Activated CD4-positive, alpha-beta memory T cell treated with anti-CD3 and anti-CD28 coated beads for 36 hours (primary cell): Measurements from ENCODE around the gene PRR22. TPM values are rescaled to one million over a fixed set of nuclear protein-coding genes. Genes with fewer than 3 reads are reported as not detected.

Experiments used
- CTCF ChIA-PET: fragments of 350-600 bp; sonication (Branson Sonifier 250); formaldehyde crosslinking; loops from one replicate; lab custom pipeline; 2021; ENCODE audit warnings: antibody characterized with exemption, inconsistent platforms; lab: Charles Lee
- POLR2A ChIA-PET: fragments of 350-600 bp; sonication (Branson Sonifier 250); formaldehyde crosslinking; loops from one replicate; lab custom pipeline; 2021; ENCODE audit warnings: antibody characterized with exemption; lab: Charles Lee
- DNase-seq: peaks from one replicate; pipeline ENCODE4 v3.0.0-alpha.2; 2020
- H3K27ac Mint-ChIP-seq: one replicate; pipeline ENCODE4 v1.8.0; 2021; ENCODE audit warnings: mixed read lengths
- H3K27me3 Mint-ChIP-seq: one replicate; pipeline ENCODE4 v1.8.0; 2021; ENCODE audit warnings: mixed read lengths
- H3K36me3 Mint-ChIP-seq: one replicate; pipeline ENCODE4 v1.8.0; 2021; ENCODE audit warnings: mixed read lengths
- H3K4me1 Mint-ChIP-seq: one replicate; pipeline ENCODE4 v1.8.0; 2021; ENCODE audit warnings: low read depth, mixed read lengths
- H3K4me3 Mint-ChIP-seq: one replicate; pipeline ENCODE4 v1.8.0; 2021; ENCODE audit warnings: mild to moderate bottlenecking, mixed read lengths
- H3K9me3 Mint-ChIP-seq: one replicate; pipeline ENCODE4 v1.8.0; 2021; ENCODE audit warnings: mixed read lengths
- intact Hi-C: fragments of 100-400 bp; cut with micrococcal nuclease; formaldehyde crosslinking; loops from one replicate; pipeline ENCODE4 v1.15.1; 2023
- total RNA-seq, 2 experiments: library from RNA; stranded (reverse); gene quantifications; one replicate each; pipeline ENCODE4 v1.2.3, GENCODE V29; 2021

The PRR22 gene
- total RNA-seq, 2 experiments from 2014 or later: 2.2 to 2.6 TPM

DNA sequence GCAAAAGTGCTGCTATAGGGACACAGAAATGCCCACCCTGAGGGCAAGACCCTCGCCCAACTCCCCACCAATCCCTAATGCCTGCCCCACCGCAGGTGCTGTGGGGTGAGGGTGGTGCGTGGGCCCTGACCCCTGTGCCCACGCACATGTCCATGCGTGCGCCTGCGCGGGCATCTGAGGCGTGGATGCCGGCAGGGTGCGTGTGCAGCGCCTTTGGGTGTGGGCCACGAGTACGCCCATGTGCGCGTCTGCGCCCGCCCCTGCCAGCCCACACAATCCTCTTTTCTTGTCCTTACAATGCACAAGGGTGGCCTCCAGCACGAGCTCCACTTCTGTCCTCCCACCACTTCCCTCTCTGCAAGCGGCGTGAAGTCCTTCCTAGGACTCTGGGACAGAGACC, 40.6 kb upstream of the PRR22 start:
- Mint-ChIP-seq H3K4me3 (no peak overlapping the region), H3K27me3 (no peaks in the 10 kb centered on the region), H3K9me3 (no peaks in the 10 kb centered on the region), H3K4me1 (peaks cover 4% of the 10 kb centered on the region), H3K36me3 (peaks cover 2% of the 10 kb centered on the region), H3K27ac (no peak overlapping the region)
- CTCF ChIA-PET: interaction anchor here (4.9 kb wide), 1 partner anchor 21 kb away, joined by 34 read pairs; the partner anchor contains the start of gene NRTN
- intact Hi-C loops: loop anchor here (5.0 kb wide), 1 partner anchor 127 kb away; no protein-coding TSS in a partner anchor
- POLR2A ChIA-PET: no interaction called here
- no peak for DNase-seq

DNA sequence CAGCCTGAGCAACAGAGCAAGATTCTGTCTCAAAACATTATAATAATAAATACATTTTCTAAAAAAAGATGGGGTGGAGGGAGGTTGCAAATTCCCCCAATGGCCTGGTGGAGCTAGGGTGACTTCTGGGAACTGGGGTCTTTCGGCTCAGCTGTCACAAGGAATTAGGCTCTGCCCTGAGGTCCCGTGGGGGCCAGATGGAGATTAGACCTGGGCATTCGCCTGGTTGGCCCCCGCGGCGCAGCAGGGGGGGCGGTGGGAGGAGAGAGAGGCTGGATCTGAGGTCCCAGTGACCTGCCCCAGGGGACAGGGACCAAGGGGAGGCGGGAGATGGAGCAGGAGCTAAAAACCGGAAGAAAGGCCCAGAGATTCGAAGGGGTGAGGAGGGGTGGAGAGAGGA, 40.2 kb upstream of the PRR22 start:
- Mint-ChIP-seq H3K27ac (no peak overlapping the region), H3K27me3 (no peaks in the 10 kb centered on the region), H3K36me3 (peaks cover 2% of the 10 kb centered on the region), H3K4me3 (no peak overlapping the region), H3K4me1 (peaks cover 4% of the 10 kb centered on the region), H3K9me3 (no peaks in the 10 kb centered on the region)
- ChIA-PET CTCF (interaction anchor here (4.9 kb wide), 1 partner anchor 21 kb away, joined by 34 read pairs; the partner anchor contains the start of gene NRTN), POLR2A (no interaction called here)
- intact Hi-C loops: loop anchor here (5.0 kb wide), 1 partner anchor 128 kb away; no protein-coding TSS in a partner anchor
- no peak for DNase-seq

DNA sequence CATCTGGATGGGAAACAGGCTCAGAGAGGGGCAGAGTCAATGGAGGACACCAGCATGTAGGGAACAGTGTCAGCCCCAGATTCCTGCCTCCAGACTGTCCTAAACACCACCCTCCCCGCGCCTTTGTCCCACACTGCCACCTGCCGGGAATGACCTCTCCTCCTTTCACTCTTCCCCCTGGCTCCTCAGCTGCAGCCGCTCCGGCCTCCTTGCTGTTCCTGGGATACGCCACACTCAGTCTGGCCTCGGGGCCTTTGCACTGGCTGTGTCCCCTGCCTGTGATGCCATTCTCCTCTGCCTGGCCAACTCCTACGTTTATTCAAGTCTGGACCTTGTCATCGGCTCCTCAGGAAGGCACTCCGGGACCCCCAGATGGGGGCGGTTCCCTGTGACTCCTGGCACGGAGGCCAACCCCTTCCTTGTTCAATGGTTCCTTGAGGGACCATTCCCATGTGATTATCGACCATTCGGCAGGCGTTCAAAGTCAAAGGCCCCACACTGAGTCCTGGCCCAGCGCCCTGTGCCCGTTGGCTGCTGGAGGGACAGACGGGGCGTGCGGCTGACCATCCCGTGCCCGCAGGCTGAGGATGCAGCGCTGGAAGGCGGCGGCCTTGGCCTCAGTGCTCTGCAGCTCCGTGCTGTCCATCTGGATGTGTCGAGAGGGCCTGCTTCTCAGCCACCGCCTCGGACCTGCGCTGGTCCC, 39.2 kb upstream of the PRR22 start:
- Mint-ChIP-seq H3K36me3 (peaks cover 2% of the 10 kb centered on the region), H3K4me1 (peaks cover 4% of the 10 kb centered on the region), H3K9me3 (no peaks in the 10 kb centered on the region), H3K27ac (no peak overlapping the region), H3K4me3 (no peak overlapping the region), H3K27me3 (no peaks in the 10 kb centered on the region)
- intact Hi-C loops: no loop called here
- POLR2A ChIA-PET: no interaction called here
- no peak for DNase-seq
- CTCF ChIA-PET: interaction anchor here (0.7 to 4.9 kb wide), 2 partner anchors 20 to 26 kb away, joined by 6 to 34 read pairs; partner anchors contain the start of gene NRTN

DNA sequence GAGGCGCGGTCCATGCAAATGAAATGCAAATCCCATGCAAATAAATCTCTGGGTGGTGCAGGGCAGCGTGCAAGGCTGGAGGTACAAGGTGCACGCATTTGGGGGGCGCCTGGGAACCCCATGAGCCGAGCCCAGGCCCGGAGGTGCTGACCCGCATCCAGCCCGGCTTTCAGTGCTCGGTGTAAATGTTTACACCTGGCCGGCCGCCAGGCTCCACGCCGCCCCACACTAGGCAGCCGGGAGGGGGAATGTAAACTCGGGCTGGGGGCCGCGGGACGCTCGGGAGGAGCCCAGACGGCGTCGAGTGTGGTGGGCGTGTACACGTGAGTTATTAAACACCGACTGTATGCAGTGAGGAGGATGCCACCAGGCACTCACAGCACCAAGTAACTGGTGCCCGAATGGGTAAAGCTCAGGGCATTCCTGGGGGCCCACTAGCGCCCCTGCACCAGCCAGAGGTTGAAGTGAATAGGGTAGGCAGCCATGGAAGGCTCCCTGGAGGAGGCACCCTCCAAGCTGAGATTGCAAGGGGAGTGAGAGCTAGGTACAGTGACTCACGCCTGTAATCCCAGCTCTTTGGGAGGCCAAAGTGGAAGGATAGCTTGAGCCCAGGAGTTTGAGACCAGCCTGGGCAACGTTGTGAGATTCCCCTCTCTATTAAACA, 37.8 kb upstream of the PRR22 start:
- no peak overlapping the region for H3K4me3 Mint-ChIP-seq
- H3K9me3 Mint-ChIP-seq: no peaks in the 10 kb centered on the region
- no peaks in the 10 kb centered on the region for H3K27me3 Mint-ChIP-seq
- ChIA-PET CTCF (interaction anchor here (4.9 kb wide), 1 partner anchor 18 kb away, joined by 34 read pairs; the partner anchor contains the start of gene NRTN), POLR2A (interaction anchor here (0.5 kb wide), 1 partner anchor 46 kb away, joined by 3 read pairs; no protein-coding TSS in a partner anchor)
- H3K36me3 Mint-ChIP-seq: no peaks in the 10 kb centered on the region
- no peak overlapping the region for H3K27ac Mint-ChIP-seq
- peaks cover 4% of the 10 kb centered on the region for H3K4me1 Mint-ChIP-seq
- DNase-seq: no peak
- intact Hi-C loops: no loop called here

DNA sequence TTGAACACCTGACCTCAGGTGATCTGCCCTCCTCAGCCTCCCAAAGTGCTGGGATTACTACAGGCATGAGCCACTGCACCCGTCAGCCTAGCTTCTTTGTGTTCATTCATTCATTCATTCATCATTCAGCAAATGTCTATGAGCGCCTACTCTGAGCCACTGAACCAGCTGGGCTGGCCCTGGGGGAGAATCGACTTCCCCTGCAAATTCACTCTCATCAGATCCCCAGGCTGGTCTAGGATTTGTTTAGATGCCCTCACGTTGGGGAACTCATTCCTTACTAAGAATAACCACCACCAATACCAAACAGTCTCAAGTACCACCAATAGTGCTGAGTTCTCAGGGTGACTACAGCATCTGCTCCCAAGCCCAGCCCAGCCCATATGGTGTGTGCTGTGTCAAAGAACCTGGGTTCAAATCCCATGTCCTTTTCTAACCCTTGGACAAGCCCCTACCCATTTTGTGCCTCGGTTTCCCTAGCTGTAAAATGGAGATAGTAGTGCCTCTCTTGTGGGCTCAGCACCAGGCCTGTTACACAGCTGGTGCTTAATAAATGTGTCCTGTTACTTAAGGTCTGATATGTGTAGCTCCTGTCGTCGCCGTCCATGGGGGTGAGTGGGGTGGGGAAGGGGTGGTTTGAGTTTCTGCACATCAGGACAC, 37.1 kb upstream of the PRR22 start:
- Mint-ChIP-seq H3K4me3 (no peak overlapping the region), H3K4me1 (peaks cover 1% of the 10 kb centered on the region), H3K27me3 (no peaks in the 10 kb centered on the region), H3K9me3 (no peaks in the 10 kb centered on the region), H3K27ac (no peak overlapping the region), H3K36me3 (no peaks in the 10 kb centered on the region)
- intact Hi-C loops: no loop called here
- DNase-seq: no peak
- CTCF ChIA-PET: interaction anchor here (4.9 kb wide), 1 partner anchor 17 kb away, joined by 34 read pairs; the partner anchor contains the start of gene NRTN
- POLR2A ChIA-PET: interaction anchor here (0.5 kb wide), 1 partner anchor 47 kb away, joined by 3 read pairs; no protein-coding TSS in a partner anchor

DNA sequence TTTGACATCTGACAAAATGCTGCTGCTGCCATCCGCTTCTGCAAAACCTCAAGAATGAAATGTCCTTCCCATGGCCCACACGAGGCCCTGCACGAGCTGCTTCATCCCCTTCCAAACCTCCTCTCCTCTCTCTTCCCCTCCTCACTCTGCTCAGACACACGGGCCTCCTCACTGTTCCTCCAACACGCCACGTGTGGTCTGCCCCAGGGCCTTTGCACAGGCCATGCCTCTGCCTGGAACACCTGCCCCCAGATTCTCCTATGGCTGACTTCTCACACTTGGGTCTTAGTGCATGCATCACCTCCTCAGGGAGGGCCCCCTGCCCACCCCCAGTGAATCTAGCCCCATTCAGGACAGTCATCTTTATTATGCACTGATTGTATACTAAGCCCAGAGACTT, 36.2 kb upstream of the PRR22 start:
- Mint-ChIP-seq H3K9me3 (no peaks in the 10 kb centered on the region), H3K4me3 (no peak overlapping the region), H3K36me3 (no peaks in the 10 kb centered on the region), H3K27me3 (no peaks in the 10 kb centered on the region), H3K27ac (no peak overlapping the region), H3K4me1 (no peaks in the 10 kb centered on the region)
- intact Hi-C loops: no loop called here
- no peak for DNase-seq
- CTCF ChIA-PET: interaction anchor here (4.9 kb wide), 1 partner anchor 17 kb away, joined by 34 read pairs; the partner anchor contains the start of gene NRTN
- POLR2A ChIA-PET: no interaction called here

DNA sequence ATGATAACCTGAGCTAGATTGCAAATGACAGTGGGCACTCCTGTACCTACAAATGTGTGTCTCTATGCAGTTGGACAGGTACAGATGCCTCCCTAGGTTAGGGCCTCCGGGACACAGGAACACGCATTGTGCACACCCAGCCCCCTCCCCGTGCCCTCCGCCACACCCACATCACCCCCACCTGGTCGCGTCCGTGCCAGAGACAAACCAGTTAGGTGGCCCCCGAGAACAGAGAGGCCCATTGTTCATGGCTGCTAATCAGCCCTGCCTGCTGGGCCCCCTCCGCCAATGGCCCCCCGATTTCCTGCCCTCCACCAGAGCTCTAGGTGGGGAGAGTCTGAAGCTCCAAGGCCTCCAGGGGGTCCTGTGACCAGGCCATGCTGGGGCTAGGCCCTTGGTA, 34.0 kb upstream of the PRR22 start:
- H3K4me1 Mint-ChIP-seq: no peaks in the 10 kb centered on the region
- intact Hi-C loops: no loop called here
- H3K27me3 Mint-ChIP-seq: no peaks in the 10 kb centered on the region
- ChIA-PET CTCF (interaction anchor here (1.7 kb wide), 1 partner anchor 15 kb away, joined by 5 read pairs; no protein-coding TSS in a partner anchor), POLR2A (no interaction called here)
- H3K27ac Mint-ChIP-seq: no peak overlapping the region
- H3K36me3 Mint-ChIP-seq: no peaks in the 10 kb centered on the region
- DNase-seq: no peak
- H3K9me3 Mint-ChIP-seq: no peaks in the 10 kb centered on the region
- H3K4me3 Mint-ChIP-seq: no peak overlapping the region

DNA sequence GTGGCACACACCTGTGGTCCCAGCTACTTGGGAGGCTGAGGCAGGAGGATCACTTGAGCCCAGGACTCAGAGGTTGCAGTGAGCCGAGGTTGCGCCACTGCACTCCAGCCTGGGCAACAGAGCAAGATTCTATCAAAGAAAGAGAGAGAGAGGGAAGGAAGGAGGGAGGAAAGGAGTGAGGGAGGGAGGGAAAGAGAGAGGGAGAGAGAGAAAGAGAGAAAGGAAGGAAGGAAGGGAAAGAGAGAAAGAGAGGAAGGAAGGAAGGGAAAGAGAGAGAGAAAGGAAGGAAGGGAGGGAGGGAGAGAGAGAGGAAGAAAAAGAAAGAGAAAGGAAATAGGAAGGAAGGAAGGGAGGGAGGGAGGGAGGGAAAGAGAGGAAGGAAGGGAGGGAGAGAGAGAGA, 32.7 kb upstream of the PRR22 start:
- H3K9me3 Mint-ChIP-seq: no peaks in the 10 kb centered on the region
- no peaks in the 10 kb centered on the region for H3K36me3 Mint-ChIP-seq
- ChIA-PET POLR2A (no interaction called here), CTCF (interaction anchor here (0.7 to 1.7 kb wide), 2 partner anchors 13 to 205 kb away, joined by 3 to 5 read pairs; no protein-coding TSS in a partner anchor)
- H3K4me3 Mint-ChIP-seq: no peak overlapping the region
- H3K4me1 Mint-ChIP-seq: no peaks in the 10 kb centered on the region
- DNase-seq: no peak
- intact Hi-C loops: no loop called here
- H3K27me3 Mint-ChIP-seq: no peaks in the 10 kb centered on the region
- H3K27ac Mint-ChIP-seq: no peak overlapping the region

DNA sequence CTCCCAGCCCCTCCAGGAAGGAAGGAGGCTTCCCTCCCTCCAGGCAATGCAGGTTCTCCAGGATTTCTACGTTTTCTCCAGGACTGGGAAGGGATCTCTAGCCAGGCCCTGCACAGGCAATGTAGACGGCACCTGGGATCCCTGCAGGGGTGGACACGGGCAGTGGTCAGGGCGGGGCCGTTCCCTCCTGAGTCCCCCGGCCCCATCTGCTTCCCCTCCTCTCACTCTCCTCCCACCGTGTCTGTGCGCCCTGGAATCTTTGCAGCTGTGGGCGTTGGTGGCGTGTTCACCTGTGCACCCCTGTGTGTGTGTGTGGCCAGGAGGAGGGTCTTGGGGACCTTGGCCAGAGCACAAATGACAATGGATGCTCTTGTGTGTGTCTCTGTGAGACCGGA, 30.3 kb upstream of the PRR22 start:
- Mint-ChIP-seq H3K4me3 (no peak overlapping the region), H3K36me3 (no peaks in the 10 kb centered on the region), H3K27ac (no peak overlapping the region), H3K4me1 (no peaks in the 10 kb centered on the region), H3K9me3 (no peaks in the 10 kb centered on the region), H3K27me3 (no peaks in the 10 kb centered on the region)
- intact Hi-C loops: no loop called here
- no peak for DNase-seq
- CTCF ChIA-PET: no interaction called here
- POLR2A ChIA-PET: no interaction called here

DNA sequence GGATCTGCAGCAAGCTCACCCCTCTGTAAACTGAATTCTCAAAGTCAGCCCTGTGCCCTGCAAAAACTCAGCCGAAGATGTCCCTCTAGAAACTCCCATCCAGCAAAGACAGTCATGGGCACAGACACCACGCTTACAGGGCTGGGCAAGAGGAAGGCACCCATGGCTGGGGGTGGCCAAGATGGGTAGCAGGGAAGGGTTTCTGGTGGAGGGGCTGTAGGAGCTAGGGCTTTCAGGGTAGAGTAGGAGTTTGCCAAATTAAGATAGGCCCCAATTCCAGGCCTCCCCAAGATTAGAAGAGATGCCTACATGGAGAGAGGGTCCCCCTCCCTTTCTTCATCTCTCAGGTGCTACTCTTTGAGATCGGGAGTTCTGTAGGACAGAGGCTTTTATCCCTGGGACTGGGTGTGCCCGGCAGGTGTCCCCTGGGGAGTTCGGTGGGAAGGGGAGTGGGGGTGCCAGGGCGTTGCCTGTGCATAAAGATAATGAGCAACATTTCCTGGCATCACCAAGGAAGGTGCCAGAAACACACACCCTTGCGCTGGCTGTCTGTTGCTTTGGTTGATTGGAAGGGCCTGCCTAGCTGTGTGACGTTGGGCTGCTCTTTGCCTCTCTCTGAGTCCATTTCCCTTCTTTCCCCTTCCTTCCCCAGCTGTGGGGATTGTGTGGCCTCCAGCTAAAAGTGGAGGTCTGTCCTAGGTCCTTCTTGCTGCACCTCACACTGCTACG, 29.7 kb upstream of the PRR22 start:
- no peak for DNase-seq
- H3K27ac Mint-ChIP-seq: no peak overlapping the region
- no peaks in the 10 kb centered on the region for H3K36me3 Mint-ChIP-seq
- no peak overlapping the region for H3K4me3 Mint-ChIP-seq
- ChIA-PET POLR2A (no interaction called here), CTCF (interaction anchor here (1.4 kb wide), 1 partner anchor 10 kb away, joined by 6 read pairs; the partner anchor contains the start of gene NRTN)
- intact Hi-C loops: no loop called here
- no peaks in the 10 kb centered on the region for H3K9me3 Mint-ChIP-seq
- H3K27me3 Mint-ChIP-seq: no peaks in the 10 kb centered on the region
- H3K4me1 Mint-ChIP-seq: no peaks in the 10 kb centered on the region

DNA sequence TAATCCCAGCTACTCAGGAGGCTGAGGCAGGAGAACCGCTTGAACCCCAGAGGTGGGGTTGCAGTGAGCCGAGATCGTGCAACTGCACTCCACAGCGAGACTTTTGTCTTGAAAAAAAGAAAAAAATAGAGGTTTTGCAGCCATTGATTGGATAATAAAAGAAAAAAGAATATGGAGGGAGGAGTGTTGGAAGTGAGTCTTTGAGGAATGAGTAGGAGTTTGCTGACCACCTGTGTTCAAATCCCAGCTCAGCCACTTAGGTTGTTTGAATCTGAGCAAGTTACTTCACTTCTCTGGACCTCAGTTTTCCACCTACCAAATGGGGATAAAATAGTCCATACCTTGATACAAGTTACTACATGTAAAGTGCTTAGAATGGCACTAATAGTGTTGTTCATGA, 26.6 kb upstream of the PRR22 start:
- CTCF ChIA-PET: no interaction called here
- H3K36me3 Mint-ChIP-seq: no peaks in the 10 kb centered on the region
- no peak overlapping the region for H3K27ac Mint-ChIP-seq
- DNase-seq: no peak
- POLR2A ChIA-PET: no interaction called here
- intact Hi-C loops: no loop called here
- no peaks in the 10 kb centered on the region for H3K27me3 Mint-ChIP-seq
- H3K4me3 Mint-ChIP-seq: no peak overlapping the region
- H3K4me1 Mint-ChIP-seq: no peaks in the 10 kb centered on the region
- no peaks in the 10 kb centered on the region for H3K9me3 Mint-ChIP-seq
